ENCODE results near the gene GK.
A peak's percentile ranks its signal among the peaks of the same experiment; 100 is the strongest.
"Not testable (repeated sequence)": the region's sequence is repeated elsewhere in the genome, so short reads cannot be mapped to it uniquely, and the experiment has no call there.

The GK gene

GRCh38 chrX:30653415-30654131 is at the start of gene GK:
Gene GK, plus strand, starts transcription at chrX:30653423. Its CDS starts 115 bp downstream, at chrX:30653538.
- DNase-seq: no peak

- DNase-seq: no peak
Observed at GRCh38 chrX:30607155-30607554, 46.1 kb upstream of the GK start.

- DNase-seq: no peak
Observed at GRCh38 chrX:30610026-30610425, 43.2 kb upstream of the GK start.

- DNase-seq: no peak
Observed at GRCh38 chrX:30612250-30612655, 41.0 kb upstream of the GK start.

- DNase-seq: no peak
Observed at GRCh38 chrX:30613721-30614120, 39.5 kb upstream of the GK start.

- peak; percentile 68 for DNase-seq
Observed at GRCh38 chrX:30615229-30615628, 38.0 kb upstream of the GK start.

- DNase-seq: no peak
Observed at GRCh38 chrX:30618160-30618765, 35.0 kb upstream of the GK start.

- no peak for DNase-seq
Observed at GRCh38 chrX:30620125-30620524, 33.1 kb upstream of the GK start.

- DNase-seq: peak; percentile 35
Observed at GRCh38 chrX:30620980-30621618, 32.1 kb upstream of the GK start.

- DNase-seq: no peak
Observed at GRCh38 chrX:30622361-30622760, 30.9 kb upstream of the GK start.

GRCh38 chrX:30626402-30626801 is 26.8 kb upstream of the GK start:
- DNase-seq: no peak

- no peak for DNase-seq
Observed at GRCh38 chrX:30627818-30628652, 25.2 kb upstream of the GK start.

GRCh38 chrX:30634070-30634469 is 19.2 kb upstream of the GK start:
- not testable (repeated sequence) for DNase-seq

GRCh38 chrX:30635630-30636029 is 17.6 kb upstream of the GK start:
- no peak for DNase-seq

- DNase-seq: no peak
Observed at GRCh38 chrX:30637874-30638815, 15.1 kb upstream of the GK start.

GRCh38 chrX:30639702-30640101 is 13.5 kb upstream of the GK start:
- DNase-seq: not testable (repeated sequence)

- DNase-seq: no peak
Observed at GRCh38 chrX:30642642-30643041, 10.6 kb upstream of the GK start.

- DNase-seq: peak; percentile 54
Observed at GRCh38 chrX:30643313-30643821, 9.9 kb upstream of the GK start.

GRCh38 chrX:30649859-30650258 is 3.4 kb upstream of the GK start:
- peak; percentile 68 for DNase-seq

GRCh38 chrX:30652527-30653414 is 452 bp upstream of the GK start:
- DNase-seq: peak; percentile 96

- not testable (repeated sequence) for DNase-seq
Observed at GRCh38 chrX:30654386-30654785, 1.2 kb downstream of the GK start.

All from activated CD4-positive, alpha-beta T cell treated with anti-CD3 and anti-CD28 coated beads, Interleukin-10, Interleukin-2, amounts not matched to agents 100 ng/mL and 50 ng/mL, durations not matched to agents 16 hours and 8 hours (primary cell).